Heart left ventricle (tissue), 13 donors: ENCODE measurements around the gene ASCC1.

Source experiments
- CTCF ChIP-seq, 12 donors: fragments of 200-600 bp; sonication (generic) in 4 of 12; IDR thresholded peaks; one replicate each; pipeline versions ENCODE4 v1.5.0 to v1.8.0; 2018 to 2022; ENCODE audit warnings: antibody characterized with exemption in 12 of 12, mild to moderate bottlenecking in 5 of 12
- POLR2A ChIP-seq, 2 donors: fragments of 450-650 bp; IDR thresholded peaks; one replicate each; pipeline ENCODE4 v1.6.1; 2017; ENCODE audit warnings: antibody characterized with exemption in 2 of 2, mild to moderate bottlenecking in 2 of 2, moderate library complexity in 2 of 2
- donor health status: ischemic (EF 13 %, LVEDD 7.1; RV severe dilation, severe dysfunction).
- donor health status: DM: no; HTN: yes; CAD: no.
- donor health status: DM: no; HTN: no; CAD: no.
- donor health status: ischemic (EF 25% LVEDD 6.9; RV normal size, moderate dysfunction).
- donor health status: ischemic (EF 25% LVEDD 5.7; RV mildly dilated, moderate dysfunction).
- donor health status: ischemic (EF 35%, LVEDD 5.7; RV mildly dilated, moderate dysfunction).
- donor health status: nonischemic (EF 11% LVEDD 7.7; RV severe dilation, severe dysfunction).
- donor health status: DM: yes; HTN: yes; CAD: no.
- donor health status: PGD.
- donor health status: ischemic (EF 29% LVEDD 5.4; RV normal size, mild dysfunction).
- donor health status: nonischemic (EF 23%, LVEDD 6.1; RV moderate dilation, normal function).

DNA sequence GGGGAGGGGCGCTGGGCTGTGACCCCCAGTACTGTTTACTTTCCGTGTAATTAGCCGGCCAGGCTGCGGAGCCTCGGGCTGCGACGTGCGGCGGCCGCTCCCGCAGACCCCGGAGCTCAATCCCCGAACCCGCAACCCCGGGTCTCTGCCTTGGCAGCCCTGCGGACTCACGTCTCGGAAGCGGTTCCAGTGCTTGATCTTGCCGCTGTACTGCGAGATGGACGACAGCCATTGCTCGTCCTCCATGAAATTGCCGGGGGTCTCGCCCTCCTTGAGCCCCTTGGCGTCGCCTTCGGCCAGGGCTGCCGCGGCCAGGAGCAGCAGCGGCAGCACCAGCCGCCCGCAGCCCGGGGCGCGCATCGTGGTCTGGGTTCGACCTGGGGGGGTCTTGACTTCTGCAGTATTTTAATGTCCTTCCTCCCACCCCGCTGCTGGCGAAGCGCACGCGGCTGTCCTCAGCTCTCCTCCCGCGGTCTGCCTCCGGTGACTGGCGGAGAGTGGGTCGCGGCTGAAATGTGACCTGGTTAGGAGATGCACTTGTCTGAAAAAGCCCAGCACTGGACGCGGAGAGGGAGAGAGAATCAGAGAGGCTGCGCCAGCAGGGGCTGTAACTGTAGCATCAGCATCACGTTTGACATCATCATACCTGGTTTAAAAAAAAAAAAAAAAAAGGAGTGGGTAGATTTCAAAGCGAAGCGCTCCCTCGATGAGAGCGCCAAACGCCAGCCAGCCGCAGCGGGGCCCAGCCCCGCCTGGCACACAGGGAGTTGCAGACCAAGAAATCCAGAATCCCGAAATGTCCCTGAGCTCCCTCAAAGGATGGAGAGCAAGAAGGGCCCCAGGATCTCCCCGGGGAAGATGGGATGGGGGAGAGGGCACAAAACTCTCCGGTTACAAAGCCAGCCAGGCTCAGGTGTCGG lies 127.8 kb downstream of the ASCC1 start, which contains the start of gene SPOCK2:
- TF ChIP-seq CTCF (IDR thresholded peaks at IDR 0.05): no peak
- TF ChIP-seq POLR2A (IDR thresholded peaks at IDR 0.05): no peak
